ENCODE measurements around the gene HTR3A.

The HTR3A gene

DNA sequence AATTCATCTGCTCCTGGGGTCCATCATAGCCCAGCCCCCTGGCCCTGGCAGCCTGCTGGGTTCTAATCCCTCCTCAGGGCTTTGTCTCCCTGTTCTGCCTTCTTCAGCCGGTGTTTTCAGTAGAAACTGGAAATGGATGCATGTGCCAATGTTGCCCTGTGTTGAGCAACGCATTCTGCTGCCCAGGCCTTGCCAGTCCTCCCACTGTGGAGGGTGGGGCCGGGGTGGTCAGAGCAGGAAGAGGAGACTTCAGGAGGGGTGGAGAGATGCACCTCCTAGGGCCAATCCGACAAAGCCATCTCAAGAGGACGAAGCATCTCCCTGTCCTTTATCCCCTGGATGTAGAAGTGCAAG, 57.0 kb downstream of the HTR3A start:
- peak overlapping the region; percentile 37; the same call in 1 of the 2 replicates for H3K27ac ChIP-seq
- TF ChIP-seq, protein P1, sequence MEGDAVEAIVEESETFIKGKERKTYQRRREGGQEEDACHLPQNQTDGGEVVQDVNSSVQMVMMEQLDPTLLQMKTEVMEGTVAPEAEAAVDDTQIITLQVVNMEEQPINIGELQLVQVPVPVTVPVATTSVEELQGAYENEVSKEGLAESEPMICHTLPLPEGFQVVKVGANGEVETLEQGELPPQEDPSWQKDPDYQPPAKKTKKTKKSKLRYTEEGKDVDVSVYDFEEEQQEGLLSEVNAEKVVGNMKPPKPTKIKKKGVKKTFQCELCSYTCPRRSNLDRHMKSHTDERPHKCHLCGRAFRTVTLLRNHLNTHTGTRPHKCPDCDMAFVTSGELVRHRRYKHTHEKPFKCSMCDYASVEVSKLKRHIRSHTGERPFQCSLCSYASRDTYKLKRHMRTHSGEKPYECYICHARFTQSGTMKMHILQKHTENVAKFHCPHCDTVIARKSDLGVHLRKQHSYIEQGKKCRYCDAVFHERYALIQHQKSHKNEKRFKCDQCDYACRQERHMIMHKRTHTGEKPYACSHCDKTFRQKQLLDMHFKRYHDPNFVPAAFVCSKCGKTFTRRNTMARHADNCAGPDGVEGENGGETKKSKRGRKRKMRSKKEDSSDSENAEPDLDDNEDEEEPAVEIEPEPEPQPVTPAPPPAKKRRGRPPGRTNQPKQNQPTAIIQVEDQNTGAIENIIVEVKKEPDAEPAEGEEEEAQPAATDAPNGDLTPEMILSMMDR (conservative IDR thresholded peaks at IDR 0.05): no peak

DNA sequence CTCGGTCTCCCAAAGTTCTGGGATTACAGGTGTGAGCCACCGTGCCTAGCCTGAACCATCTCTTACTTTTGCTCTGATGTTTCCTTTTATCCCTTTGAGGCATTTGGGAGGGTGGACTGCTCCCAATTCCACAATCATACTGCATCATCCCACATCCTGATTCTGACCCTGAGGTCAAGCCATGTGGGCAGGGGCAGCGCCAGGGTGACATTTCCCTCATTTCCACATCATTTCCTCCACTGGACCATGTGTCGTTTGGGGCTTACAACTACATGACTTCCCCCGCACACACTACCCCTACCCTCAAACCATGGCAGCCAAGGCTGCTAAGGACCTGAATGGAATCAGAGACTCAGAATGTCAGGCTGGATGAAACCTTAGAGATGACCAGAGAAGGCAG, 58.2 kb downstream of the HTR3A start:
- peak overlapping the region; percentile 37; the same call in 1 of the 2 replicates for H3K27ac ChIP-seq
- TF ChIP-seq, protein P1 (conservative IDR thresholded peaks at IDR 0.05): no peak

DNA sequence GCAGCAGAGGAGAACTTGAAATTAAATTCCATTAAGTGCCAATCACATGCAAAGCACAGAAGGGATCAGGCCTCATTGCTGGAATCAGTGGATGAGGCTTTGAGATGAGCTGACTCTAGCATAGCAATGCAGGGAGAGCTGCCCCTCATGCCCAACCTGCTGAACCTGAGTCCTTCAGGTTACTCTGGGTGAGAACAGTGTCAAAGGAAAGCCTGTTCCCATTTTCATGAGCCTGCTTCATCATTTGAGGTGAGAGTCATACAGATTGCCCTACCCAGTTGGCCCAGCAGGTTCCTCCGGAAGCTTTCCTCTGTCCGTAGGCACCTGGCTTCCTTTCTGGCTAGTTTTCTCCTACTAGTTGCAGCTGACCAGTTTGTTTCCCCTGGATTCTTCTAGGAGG, 58.7 kb downstream of the HTR3A start:
- TF ChIP-seq, protein P1 (conservative IDR thresholded peaks at IDR 0.05): no peak; the same call in 1 of the 2 replicates
- peak overlapping the region; percentile 37 for H3K27ac ChIP-seq

DNA sequence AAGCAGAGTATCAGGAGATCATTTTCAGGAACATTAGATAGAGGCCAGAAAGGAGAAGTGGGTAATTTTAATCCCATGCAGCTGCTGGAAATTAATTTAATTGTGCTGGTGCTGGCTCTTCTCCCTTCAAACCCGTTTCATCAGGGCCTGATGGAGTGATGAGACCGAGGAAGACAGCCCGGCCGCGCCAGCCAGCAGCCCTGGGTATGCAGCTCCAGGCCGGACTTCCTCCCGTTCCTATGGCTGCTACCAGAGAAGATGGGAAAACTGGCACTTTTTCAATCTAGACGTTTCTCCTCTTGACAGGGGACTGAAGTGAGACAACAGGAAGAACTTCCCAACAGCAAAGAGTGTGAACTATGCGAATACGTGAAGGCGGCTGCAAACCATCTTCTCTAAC, 60.0 kb downstream of the HTR3A start:
- H3K27ac ChIP-seq: peak overlapping the region; percentile 87; the same call in 1 of the 2 replicates
- TF ChIP-seq, protein P1 (conservative IDR thresholded peaks at IDR 0.05): no peak

DNA sequence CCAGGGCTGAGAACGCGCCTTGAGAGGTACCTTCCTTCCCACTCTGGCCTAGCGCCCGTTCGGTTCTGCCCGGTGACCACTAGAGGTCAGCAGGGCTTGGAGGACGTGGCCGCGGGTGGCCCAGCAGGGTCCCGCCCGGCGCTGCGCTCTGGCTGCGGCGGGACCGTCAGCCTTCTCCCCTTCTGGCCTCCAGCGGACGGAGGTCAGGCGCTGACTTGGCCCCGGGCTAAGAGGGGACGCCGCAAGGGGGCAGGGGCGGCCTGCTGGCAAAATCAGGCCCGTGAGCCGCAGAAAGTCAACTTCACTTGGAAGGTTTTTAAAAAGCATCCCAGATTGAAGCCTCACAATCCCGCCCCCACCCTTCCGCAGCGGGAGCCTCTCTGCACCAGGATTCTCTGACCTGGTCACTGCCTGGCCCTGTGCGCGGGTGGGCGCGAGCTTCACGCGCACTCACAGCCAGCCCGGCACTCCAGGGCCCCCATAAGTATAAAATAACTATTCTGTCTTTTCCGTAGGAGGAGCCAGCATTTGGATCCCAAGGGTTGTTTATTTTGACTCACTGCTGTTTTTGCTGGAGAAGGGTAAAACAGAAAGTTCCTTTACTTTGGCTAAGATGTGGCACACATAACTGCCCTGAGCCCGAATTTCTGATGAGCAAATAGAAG, 61.4 kb downstream of the HTR3A start:
- peak overlapping the region; percentile 87 for H3K27ac ChIP-seq
- TF ChIP-seq, protein P1 (conservative IDR thresholded peaks at IDR 0.05): peak; percentile 98

DNA sequence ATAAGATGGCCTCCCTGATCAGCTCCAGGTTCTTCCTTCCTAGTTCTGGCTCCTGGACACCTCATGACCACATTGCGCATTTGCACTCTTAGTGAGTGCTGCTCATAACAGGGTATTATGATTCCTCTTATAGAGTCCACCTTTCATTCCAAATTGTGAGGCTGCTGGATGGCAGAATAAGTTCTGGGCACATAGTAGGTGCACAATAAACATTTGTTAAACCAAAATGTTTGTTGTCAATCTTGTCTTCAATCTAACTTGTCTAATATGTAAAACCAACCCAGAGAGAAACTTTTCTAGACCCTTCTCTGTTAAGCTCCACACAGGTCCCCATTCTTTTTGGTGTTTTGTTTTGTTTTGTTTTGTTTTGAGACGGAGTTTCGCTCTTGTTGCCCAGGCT, 62.0 kb downstream of the HTR3A start:
- TF ChIP-seq, protein P1 (conservative IDR thresholded peaks at IDR 0.05): no peak
- peak overlapping the region; percentile 87 for H3K27ac ChIP-seq

DNA sequence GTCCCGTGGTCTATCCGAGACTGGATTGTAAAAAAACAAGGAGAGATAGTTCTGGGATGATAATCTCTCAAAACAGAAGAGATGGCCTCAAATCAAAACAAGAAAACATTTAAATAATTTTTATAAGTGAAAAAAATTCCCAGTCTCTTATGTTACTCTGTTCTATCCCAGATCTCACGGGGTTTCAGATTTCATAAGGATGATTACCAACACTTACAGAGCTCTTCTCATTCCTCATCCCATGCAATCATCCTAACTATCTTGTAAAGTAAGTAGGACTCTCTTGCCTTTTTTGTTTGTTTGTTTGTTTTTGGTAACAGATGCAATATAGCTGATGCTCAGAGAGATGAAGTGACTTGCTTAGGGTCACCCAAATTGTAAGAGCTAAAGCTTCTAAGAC, 64.6 kb downstream of the HTR3A start:
- TF ChIP-seq, protein P1 (conservative IDR thresholded peaks at IDR 0.05): no peak

More for the DNA sequence above, 64.6 kb downstream of the HTR3A start:
- no peak overlapping the region; the same call in 1 of the 2 replicates for H3K27ac ChIP-seq

All from VCaP (cell line).